OCI-M2 (cell line): Measurements from ENCODE around the gene OTOL1.

Experiments
- DNase-seq: peaks from one replicate; lab custom pipeline; 2025; ENCODE audit not compliant: unreplicated experiment; lab: John Stamatoyannopoulos, UW

The OTOL1 gene

GRCh38 chr3:161540594-161540993 lies 44.0 kb downstream of the OTOL1 start:
- DNase-seq = no peak

- DNase-seq = no peak
These were observed 49.2 kb downstream of the OTOL1 start for GRCh38 chr3:161545824-161546223.

GRCh38 chr3:161548301-161548700 lies 51.7 kb downstream of the OTOL1 start:
- no peak for DNase-seq

- no peak for DNase-seq
These were observed 52.7 kb downstream of the OTOL1 start for GRCh38 chr3:161549261-161549660.

GRCh38 chr3:161550491-161551195 lies 54.0 kb downstream of the OTOL1 start:
- no peak for DNase-seq

- DNase-seq = no peak
These were observed 55.1 kb downstream of the OTOL1 start for GRCh38 chr3:161551697-161552096.

- no peak for DNase-seq
These were observed 56.5 kb downstream of the OTOL1 start for GRCh38 chr3:161552984-161553560.
